ELR (cell line): ENCODE data around the gene CACNG8.
"Not testable (repeated sequence)": the region's sequence is repeated elsewhere in the genome, so short reads cannot be mapped to it uniquely, and the experiment has no call there.

Source experiments
- DNase-seq: peaks from one replicate; pipeline ENCODE4 v3.0.0-alpha.2; 2015; ENCODE audit warnings: low read depth

CACNG8 gene

GRCh38 chr19:53962887-53963431, at the start of gene CACNG8:
TSS of gene CACNG8 (plus strand) at chr19:53962937.
- no peak for DNase-seq

DNA sequence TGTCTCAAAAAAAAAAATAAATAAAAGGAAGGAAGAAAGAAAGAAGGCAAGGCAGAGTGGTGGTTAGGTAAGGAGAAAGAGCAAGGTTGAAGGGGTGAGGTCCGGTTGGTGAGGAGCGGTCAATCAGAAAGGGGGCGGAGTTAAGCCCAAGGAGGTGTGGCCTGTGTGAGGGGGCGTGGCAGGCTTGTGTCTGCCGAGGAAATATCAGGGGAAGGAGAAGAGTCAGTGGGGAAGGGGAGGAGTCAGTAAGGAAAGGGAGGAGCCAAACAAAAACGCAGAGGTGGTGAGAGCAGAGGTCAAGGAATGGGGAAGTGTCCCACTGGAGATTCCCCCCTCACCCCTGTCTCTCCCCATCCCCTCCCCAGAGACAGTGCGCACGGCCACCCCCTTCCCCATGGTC, 47.7 kb upstream of the CACNG8 start:
- no peak for DNase-seq

DNA sequence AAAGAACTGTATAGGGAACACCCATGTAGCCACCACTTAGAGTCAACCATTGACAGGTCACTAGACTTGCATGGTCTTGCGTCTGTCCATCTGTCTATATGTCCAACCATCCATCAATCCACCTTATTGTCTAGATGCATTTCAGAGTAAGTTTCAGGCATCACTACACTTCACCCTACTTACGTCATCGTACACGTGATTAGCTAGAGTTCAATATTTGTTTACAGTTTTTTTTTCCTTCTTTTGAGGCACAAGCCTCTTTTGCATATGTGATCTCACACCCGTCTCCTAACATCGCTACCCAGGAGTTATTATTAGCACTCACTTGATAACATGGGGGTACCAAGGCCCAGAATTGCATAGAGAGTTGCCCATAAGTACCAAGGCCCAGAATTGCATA, 46.7 kb upstream of the CACNG8 start:
- no peak for DNase-seq

DNA sequence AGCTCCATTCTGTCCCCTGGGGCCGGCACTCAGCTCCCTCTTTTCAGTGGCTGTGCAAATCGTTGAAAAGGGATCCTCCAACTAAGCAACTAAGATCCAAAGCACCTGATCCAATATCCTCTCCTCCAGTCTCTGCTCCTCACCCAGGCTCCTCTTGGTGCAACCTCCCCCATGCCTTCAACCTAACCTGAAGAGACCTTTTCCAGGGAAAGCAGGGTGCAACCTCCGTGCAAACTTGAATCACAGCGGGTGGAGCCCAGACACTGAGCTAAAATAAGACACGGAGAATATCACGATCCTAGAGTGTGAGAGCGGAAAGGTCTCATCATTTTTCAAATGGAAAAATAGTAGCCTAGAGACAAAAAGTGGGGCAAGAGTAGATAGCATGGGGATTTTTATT, 45.4 kb upstream of the CACNG8 start:
- DNase-seq = no peak

DNA sequence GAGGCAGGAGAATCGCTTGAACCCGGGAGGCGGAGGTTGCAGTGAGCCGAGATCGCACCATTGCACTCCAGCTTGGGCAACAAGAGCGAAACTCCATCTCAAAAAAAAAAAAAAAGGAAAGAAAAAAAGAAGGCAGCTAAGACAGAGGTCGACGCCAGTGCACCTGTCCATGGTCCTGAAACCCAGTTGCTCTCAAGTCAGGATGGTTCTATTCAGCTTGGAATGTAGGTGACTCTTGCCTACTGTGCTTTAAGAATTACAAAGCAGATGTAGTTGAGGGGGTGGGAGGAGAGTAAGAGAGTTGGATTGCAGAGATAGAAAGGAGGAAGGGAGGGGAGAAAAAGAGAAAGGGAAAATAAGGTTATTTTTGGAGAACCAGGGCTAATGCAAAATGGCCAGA, 35.0 kb upstream of the CACNG8 start:
- DNase-seq = peak; percentile 68

DNA sequence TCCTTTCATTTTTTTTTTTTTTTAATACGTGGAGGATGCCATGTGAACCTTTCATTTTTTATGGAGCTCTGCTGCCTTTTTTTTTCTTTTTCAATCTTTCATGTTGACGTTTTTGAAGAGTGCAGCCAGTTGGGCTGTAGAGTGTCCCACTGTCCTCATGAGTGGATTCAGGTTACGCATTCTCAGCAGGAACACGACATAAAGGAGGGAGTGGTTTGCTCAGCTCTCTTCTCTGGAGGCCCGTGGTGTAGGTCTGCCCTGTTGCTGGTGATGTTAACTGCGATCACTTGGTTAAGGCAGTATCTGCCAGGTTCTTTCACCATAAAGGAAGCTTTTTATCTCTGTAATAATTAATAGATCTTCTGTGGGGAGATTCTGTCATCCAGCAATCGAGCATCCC, 26.7 kb upstream of the CACNG8 start:
- no peak for DNase-seq

DNA sequence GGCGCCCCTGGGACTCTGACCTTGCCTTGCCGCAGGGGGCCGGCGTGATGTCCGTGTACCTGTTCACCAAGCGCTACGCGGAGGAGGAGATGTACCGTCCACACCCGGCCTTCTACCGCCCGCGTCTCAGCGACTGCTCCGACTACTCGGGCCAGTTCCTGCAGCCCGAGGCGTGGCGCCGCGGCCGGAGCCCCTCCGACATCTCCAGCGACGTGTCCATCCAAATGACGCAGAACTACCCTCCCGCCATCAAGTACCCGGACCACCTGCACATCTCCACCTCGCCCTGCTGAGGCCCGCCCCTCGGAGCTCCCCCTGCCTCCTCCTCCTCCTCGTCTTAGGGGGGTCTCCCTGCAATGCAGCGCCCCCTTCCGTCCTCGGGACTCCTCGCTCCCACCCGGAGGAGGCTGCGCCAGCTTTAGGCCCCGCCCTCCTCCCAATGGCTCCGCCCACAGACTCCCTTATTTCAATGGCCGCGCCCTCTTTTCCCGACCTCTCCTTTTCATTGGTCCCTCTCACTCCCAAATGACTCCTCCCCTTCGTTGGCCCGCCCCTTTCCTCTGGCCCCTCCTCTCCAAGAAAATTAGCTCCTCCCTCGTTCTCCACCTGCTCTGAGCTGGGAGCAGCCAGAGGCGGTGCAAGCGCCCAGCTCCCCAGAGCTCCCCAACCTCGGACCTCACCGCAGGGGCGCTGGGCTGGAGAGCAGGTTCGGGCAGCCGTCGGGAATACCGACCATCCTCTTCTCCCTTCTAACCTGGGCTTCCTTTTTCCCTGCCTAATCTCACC, 20.5 kb upstream of the CACNG8 start:
- peak; percentile 35 for DNase-seq

DNA sequence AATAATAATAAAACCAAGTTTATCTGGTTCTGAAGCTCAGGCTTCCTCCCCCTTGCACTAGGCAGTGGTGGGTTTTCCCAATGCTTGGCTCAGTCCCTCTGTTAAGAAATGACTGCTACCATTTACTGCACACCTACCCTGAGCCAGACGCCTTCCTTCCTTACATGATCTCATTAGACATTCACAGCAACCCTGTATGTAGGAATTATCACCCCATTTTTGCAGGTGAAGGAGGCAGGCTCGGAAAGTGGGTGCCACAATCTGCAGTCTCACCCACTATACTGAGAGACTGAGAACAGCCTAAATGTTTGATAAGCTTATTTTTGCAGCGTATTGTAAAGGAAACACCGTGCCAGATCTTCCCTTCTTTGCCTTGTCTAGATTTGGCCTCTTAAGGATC, 18.3 kb upstream of the CACNG8 start:
- no peak for DNase-seq

DNA sequence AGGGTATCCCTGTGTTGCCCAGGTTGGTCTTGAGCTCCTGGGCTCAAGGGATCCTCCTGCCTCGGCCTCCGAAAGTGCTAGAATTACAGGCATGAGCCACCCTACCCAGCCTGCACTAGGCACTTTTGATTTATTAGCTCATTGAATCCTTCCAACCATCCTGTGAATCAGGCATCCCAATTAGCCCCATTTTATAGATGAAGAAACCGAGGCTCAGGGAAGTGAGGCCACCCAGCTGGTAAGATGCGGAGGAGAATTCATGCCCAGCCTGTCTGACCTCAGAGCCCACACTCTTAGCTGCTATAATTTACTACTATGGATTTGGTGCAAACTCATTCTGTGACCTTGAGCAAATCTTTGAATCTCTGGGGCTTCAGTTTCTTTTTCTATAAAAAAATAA, 17.8 kb upstream of the CACNG8 start:
- no peak for DNase-seq

GRCh38 chr19:53945441-53945840, 17.3 kb upstream of the CACNG8 start:
- peak; percentile 33 for DNase-seq

GRCh38 chr19:53945998-53946397, 16.7 kb upstream of the CACNG8 start:
- DNase-seq = no peak

GRCh38 chr19:53947624-53948023, 15.1 kb upstream of the CACNG8 start:
- DNase-seq = peak; percentile 51

DNA sequence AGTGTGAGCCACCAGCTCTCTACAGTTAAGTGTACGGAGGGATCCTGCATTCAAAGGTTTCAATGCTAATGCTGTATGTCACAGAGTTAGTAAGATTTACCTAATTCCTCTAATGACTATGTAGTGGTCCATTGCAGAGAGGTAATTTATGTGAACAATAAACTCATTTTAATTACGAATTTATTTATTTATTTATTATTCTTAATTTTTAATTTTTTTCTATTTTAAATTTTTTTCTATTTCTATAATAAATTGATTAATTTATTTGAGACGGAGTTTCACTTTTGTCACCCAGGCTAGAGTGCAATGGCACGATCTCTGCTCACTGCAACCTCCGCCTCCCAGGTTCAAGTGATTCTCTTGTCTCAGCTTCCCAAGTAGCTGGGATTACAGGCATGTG, 14.1 kb upstream of the CACNG8 start:
- DNase-seq = not testable (repeated sequence)

DNA sequence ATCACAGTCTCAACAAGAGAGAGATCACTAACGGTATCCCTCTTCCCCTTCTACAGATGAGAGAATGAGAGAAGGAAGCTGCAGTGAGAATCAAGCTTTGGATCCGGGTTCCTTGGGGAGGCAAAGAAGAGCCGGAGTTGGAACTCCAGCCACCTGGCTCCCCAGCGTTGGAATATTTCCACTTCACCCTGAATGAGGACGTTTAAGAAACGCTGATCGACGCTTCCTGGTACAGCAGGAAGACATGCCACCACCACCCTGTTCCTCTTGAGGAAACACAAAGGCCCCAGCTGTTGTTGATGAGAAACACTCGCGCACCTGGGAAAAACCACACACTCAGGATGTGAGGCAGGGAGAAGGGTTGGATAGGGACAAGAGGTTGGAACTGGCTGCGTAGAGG, 11.3 kb upstream of the CACNG8 start:
- no peak for DNase-seq

GRCh38 chr19:53951947-53952346, 10.8 kb upstream of the CACNG8 start:
- no peak for DNase-seq

- DNase-seq = no peak
Observed at GRCh38 chr19:53953383-53953782, 9.4 kb upstream of the CACNG8 start.

- no peak for DNase-seq
Observed at GRCh38 chr19:53957448-53958167, 5.1 kb upstream of the CACNG8 start.

DNA sequence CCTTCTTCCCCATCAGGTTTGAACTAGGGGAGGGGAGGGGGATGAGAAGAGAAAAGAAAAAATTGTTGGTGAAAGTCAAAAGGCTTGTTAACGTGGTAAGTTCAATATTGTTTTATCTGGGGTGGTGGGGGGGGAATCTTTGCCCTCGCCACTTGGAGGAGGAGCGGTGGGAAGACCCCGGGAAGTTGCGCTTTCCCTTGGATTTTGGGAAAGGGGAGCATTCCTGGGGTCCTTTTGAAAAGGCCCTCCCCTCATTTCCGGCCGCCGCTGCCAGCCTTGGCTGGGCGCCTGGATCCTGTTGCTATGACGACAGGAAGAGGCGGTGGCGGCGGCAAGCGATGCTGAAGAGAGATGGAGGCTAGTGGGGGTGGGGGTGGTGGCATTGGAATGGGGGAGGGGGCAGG, 4.6 kb upstream of the CACNG8 start:
- no peak for DNase-seq

DNA sequence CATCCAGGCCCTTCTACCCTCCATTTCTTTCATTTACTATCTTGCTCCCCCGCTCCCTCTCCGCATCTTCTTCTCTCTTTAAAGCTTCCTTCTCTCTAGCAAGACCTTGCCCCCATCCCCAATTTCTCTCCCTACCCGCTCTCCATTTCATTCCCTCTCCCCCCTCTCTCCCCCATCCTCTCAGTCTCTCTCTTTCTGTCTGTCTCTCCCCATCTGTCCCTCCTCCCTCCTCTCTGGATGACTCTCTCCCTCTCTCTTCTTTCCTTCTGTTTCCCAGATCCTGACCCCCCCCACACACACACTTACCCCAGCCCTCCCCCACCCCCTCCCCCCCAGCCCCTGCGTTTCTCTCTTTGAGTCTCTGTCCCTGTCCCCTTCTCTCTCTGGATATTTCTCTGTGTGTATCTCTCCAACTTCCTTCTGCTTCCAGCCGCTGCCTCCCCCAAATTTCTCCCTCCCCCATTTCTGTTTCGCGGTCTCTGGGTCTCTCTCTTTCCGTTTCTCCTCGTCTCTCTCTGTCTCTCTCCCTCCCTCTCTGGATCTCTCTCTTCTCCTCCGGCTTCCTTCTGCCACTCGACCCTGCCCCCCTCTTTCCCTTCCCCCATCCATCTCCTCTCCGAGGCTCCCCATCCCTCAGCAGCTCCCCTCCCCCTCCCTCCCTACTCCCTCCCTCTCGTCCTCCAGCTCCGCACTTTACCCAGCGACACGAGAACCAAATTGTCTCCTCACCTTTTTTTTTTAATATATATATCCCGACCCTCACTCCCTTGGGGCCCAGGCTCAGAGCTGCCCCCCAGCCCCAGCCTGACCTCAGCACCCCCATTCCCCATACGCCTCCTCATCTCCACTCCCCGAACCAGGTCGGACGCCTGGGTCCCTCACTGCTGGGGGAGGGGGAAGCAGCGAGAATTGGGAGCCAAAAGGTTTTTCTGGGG, 3.6 kb upstream of the CACNG8 start:
- no peak for DNase-seq

GRCh38 chr19:53960187-53960586, 2.5 kb upstream of the CACNG8 start:
- DNase-seq = no peak

DNA sequence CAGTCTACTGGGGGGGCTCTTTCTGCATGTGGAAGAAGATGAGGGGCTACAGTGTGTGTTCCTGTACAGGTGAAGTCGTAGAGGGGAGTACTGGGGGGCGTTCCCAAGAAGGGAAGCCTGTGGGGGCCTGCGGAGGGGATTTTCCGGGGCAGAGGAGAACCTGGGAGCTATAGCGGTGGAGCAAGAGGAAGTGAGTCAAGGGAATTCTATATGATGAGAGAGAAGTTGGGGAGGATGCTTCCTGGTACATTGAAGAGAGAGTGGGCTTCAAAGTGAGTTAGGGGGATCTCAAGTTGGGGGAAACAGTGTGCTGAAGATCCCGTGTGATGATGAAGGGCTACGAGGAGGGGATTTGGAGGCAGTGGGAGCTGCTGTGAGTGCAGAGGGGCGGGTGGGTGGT, 1.9 kb upstream of the CACNG8 start:
- peak; percentile 59 for DNase-seq
